HG02678 (cell line): ENCODE results near the gene RILPL2.
A peak's percentile ranks its signal among the peaks of the same experiment; 100 is the strongest.
"Not testable (repeated sequence)": the region's sequence is repeated elsewhere in the genome, so short reads cannot be mapped to it uniquely, and the experiment has no call there.

Source experiments
- ATAC-seq: cut with Tn5 transposase; IDR thresholded peaks from one replicate; pipeline ENCODE4 v1.9.1; 2021; ENCODE audit warnings: mild to moderate bottlenecking, moderate library complexity; ENCODE audit not compliant: unreplicated experiment

The RILPL2 gene

GRCh38 chr12:123407269-123407668 lies 29.2 kb downstream of the RILPL2 start:
- ATAC-seq = not testable (repeated sequence)

GRCh38 chr12:123404581-123404980 lies 31.9 kb downstream of the RILPL2 start:
- no peak for ATAC-seq

GRCh38 chr12:123401753-123402683 lies 34.5 kb downstream of the RILPL2 start:
- no peak for ATAC-seq

- no peak for ATAC-seq
Measured at GRCh38 chr12:123399255-123399617, 37.2 kb downstream of the RILPL2 start.

GRCh38 chr12:123398550-123399254 lies 37.8 kb downstream of the RILPL2 start:
- no peak for ATAC-seq

GRCh38 chr12:123398177-123398549 lies 38.3 kb downstream of the RILPL2 start:
- no peak for ATAC-seq

GRCh38 chr12:123397400-123397799 lies 39.1 kb downstream of the RILPL2 start:
- no peak for ATAC-seq

- no peak for ATAC-seq
Measured at GRCh38 chr12:123396954-123397353, 39.5 kb downstream of the RILPL2 start.

- ATAC-seq = no peak
Measured at GRCh38 chr12:123396543-123396942, 39.9 kb downstream of the RILPL2 start.

- no peak for ATAC-seq
Measured at GRCh38 chr12:123395236-123395635, 41.2 kb downstream of the RILPL2 start.

GRCh38 chr12:123393747-123394146 lies 42.7 kb downstream of the RILPL2 start:
- ATAC-seq = no peak

- no peak for ATAC-seq
Measured at GRCh38 chr12:123391546-123392343, 44.7 kb downstream of the RILPL2 start.

- no peak for ATAC-seq
Measured at GRCh38 chr12:123390498-123391426, 45.7 kb downstream of the RILPL2 start.

GRCh38 chr12:123389560-123390351 lies 46.7 kb downstream of the RILPL2 start:
- peak; percentile 24 for ATAC-seq

GRCh38 chr12:123388951-123389559 lies 47.4 kb downstream of the RILPL2 start:
- ATAC-seq = peak; percentile 23

- ATAC-seq = peak; percentile 43
Measured at GRCh38 chr12:123388177-123388950, 48.1 kb downstream of the RILPL2 start.

- ATAC-seq = no peak
Measured at GRCh38 chr12:123387508-123388176, 48.8 kb downstream of the RILPL2 start.

GRCh38 chr12:123385536-123385935 lies 50.9 kb downstream of the RILPL2 start:
- not testable (repeated sequence) for ATAC-seq
